ENCODE measurements around the gene ST6GALNAC1.

ST6GALNAC1 gene

DNA sequence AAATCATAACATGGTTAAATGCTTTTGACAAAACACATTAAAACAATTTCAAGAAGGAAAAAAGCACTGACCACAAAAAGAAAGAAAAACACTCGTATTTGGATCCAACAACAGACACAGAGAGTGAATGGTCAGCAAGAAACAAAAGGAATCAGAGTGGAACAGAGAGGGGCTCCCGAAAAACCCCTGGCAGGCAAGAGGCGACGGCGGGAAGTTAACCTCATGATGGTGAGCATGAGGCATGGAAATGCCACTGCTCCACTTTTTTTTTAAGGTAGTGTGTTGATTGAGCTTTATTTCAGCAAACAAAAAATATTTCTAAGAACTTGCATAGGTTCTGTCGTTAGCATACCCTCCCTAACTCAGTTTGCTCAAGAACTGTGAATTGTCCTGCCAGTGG lies 32.1 kb upstream of the ST6GALNAC1 start:
- no peak for DNase-seq

DNA sequence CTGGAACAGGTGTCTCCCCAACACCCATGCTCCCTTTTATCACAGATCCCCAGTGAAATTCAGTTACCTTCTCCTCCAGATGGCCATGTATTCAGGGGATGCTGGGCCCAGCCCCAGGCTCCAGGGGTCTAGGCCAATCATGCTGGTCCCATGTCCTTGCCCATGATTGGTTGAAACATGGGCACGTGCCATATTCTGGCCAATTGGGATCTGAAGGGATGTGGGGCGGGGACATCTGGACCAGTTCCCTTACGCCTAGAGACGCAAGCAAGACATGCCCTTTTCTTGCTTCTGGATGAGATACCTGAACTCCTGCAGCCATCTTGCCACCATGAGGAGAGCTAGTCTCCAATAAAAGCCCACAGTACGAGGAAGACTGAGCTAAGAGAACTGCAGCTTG lies 31.0 kb upstream of the ST6GALNAC1 start:
- DNase-seq, result no peak

DNA sequence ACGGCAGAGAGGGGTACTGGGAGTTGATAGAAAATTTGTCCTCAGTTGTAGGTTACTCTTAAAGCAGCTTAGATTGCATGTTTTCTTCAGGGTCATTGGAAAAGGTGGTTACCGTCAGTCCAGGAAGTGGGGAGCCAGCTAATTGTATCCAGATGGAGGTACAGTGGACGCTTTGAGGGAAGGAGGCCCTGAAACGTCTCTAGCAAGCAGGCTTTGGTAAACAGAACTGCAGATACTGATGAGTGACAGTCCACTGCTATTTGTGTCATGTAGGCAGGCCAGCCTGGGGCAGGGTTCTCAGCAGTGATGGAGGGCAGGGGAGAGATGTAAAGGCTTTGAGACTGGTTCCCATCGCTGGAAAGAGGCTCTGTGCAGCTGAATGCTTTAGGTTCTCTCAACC lies 30.2 kb upstream of the ST6GALNAC1 start:
- no peak for DNase-seq

DNA sequence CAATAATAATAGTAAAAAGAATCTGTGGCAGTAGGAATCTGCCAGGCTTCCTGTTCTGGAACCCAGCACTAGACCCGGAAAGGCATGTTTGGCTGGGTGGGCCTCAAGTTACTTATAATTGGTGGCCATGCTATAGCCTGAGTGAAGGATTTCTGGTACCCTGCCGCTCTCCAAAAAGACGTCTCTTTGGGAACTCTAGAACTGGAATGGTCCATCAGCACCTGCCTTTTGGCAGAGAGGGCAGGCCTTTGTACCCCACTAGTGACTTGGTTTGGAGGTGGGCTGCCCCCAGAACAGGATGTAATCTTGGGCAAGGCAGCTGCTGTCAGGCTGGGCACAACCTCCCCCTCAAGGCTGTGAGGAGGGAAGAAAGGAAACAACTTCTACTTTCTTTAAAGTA lies 29.3 kb upstream of the ST6GALNAC1 start:
- no peak for DNase-seq

DNA sequence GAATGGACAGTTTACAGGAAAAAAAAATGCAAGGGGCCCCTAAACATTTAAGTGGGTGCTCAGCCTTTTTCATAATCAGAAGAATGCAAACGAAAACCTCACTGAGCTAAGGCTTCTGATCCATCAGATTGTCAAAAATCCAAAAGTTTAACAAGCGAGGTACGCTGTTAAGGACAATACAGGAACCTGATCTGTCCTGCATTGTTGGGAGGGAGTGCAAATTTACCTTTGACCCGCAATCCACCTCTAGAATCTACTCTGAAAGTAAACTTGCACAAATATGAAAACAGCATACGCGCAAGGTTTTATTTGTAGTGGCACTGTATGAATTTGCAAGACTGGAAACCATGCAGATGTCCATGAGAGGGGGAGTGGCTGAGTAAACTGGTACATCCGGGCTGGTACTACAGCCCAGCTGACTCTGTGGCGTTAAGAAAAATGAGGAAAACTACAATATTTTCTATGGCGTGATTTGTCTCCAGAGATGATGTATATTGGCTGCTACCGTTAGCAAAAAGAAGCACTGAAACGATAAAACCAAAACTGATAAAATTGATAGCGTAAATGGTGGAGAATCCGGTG lies 28.8 kb upstream of the ST6GALNAC1 start:
- no peak for DNase-seq

DNA sequence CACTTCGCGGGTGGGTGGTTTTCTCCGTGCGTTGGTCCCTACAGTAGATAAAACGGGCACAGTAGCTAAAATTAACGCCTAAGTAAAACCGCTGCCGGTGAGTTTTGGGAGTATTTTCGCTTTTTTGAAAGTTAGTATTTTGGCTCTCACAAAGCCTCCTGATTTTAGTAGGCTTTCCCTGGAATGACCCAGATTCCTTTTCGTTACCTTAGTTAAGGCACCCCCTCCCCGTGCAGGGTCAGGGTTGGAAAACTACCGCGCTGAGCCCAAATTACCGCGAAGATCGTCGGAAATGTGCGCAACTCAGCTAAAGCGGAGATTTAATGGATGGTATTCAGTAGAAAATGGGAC lies 28.3 kb upstream of the ST6GALNAC1 start:
- no peak for DNase-seq

DNA sequence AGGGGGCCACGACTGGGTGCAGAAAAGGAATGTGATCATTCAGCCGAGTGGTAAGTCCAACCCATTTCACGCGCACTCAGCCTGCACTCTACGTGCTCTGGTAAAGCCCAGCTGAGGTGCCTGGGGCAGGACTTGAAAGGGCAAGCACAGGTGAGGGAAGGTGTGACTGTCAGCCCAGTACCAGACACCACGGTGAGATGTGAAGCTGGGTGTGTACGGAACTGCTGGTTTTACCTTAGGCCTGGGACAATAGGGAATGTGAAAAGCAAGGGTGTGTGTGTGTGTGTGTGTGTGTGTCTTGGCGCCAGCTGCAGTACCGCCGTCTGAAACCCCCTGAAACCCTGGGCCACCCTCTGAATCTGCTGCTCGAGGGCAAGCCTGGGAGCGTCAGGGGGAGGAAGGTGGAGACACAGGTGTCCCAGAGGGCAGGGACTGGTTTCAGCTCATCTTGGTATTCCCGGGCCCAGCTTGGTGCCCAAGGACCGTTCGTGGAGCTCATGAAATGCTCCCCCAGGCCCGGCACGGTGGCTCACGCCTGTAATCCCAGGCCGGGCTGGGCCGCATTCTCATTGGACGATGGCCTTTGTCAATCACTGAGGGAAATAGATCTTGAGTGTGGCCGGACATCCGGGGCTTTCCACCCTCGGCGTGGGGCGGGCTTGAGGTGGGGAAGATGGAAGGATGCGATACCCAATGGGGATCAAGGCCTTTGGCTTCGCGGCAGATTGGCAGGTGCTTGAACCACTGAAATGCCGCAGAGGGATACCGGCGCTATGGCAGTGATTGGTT lies 27.8 kb upstream of the ST6GALNAC1 start:
- DNase-seq, result peak; percentile 97 to 98

DNA sequence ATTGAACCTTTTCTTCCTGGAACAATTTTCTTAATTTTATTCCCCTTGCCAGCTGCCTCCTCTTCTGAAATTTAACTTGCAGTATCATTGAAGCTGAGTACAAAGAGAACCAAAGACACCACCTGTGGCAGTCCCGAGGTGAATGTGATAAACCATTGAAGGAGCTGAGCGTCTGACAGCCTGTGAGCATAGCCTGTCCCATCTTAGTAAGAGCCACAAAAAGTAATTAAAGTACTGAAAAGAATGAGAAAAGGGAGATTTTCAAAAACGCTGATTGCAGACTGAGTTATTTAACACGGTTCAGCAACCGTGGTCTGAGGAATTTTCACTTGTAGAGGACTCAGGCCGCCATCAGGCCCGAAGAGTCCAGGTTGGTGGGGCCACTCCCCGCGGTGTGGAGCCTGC lies 27.2 kb upstream of the ST6GALNAC1 start:
- no peak for DNase-seq

DNA sequence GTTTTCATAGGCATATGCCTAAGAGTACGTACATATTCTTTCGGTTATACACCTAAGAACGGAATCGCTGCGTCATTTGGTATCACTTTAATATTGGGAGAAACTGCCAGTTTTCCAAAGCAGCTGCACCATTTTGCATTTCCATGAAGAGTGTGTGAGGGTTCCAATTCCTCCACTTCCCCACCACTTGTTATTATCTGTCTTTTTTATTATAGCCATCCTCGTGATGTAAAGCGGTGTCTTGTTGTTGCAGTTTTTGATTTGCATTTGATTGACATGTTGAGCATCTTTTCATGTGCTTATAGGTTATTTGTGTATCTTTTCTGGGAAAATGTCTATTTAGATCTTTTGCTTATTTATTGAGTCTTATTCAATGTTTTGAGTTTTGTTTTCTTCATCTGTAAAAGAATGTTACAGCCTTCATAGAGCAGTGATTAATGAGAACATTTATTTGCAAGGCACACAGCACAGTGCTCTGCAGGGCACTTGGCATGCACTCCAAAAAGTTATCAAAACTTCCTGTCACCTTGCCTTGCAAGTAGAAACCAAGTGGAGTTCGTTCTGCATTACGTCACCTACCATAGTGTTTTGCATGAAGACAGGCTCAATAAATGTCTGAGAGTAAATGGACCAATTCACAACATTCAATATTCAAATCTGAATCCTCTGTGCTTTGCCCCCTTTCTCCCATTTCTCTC lies 26.6 kb upstream of the ST6GALNAC1 start:
- DNase-seq, result no peak

DNA sequence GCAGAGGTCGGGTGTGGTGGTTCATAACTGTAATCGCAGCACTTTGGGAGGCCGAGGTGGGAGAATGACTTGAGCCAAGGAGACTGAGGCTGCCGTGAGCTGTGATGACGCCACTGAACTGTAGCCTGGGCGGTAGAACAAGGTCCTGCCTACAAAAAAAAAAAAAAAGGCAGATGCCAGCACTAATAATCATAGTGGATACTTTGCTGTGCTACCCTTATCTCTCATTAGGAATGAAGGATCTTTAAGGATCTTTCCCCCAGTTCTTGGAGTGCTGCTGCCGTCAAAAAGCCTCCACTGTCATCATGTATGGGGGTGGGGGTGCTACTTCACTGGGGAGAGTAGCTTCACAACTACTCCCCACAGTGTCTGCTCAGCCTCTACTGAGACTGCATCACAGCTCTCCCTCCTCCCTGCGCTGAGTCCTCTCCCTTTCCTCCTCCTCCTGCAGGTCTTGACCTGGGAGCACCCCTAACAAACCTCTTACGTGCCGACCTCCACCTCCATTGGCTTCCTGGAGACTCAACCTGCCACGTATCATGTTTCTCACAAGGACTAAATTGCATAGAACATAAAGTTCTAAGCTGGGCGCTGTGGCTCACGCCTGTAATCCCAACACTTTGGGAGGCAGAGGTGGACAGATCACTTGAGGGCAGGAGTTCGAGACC lies 24.4 kb upstream of the ST6GALNAC1 start:
- no peak for DNase-seq

DNA sequence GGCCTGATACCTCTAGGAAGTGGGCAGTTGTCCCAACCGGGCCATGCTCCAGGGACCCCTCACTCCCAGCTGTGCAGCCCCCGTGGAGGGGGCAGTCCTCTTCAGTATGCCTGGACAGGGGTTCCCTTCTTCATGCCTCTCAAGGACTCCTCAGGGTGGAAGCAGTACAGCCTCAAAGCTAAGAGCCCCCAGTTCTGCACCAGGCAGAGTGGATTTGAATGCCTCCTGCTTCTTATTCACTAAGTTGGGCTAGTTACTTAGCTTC lies 23.9 kb upstream of the ST6GALNAC1 start:
- DNase-seq, result no peak

DNA sequence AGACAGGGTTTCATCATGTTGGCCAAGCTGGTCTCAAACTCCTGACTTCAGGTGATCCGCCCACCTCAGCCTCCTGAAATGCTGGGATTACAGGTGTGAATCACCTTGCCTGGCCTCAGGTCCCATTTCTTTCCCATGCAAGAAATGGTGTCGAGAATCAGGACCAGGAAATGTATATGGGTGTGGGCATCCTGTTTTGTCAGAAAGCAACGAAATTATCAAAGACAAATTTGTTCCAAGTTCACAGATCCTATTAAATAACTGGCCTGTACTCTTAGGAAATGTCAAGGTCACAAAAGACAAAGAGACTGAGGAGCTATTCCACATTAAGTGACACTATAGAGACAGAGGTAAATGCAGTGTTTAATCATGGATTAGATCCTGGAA lies 17.1 kb upstream of the ST6GALNAC1 start:
- DNase-seq, result no peak

DNA sequence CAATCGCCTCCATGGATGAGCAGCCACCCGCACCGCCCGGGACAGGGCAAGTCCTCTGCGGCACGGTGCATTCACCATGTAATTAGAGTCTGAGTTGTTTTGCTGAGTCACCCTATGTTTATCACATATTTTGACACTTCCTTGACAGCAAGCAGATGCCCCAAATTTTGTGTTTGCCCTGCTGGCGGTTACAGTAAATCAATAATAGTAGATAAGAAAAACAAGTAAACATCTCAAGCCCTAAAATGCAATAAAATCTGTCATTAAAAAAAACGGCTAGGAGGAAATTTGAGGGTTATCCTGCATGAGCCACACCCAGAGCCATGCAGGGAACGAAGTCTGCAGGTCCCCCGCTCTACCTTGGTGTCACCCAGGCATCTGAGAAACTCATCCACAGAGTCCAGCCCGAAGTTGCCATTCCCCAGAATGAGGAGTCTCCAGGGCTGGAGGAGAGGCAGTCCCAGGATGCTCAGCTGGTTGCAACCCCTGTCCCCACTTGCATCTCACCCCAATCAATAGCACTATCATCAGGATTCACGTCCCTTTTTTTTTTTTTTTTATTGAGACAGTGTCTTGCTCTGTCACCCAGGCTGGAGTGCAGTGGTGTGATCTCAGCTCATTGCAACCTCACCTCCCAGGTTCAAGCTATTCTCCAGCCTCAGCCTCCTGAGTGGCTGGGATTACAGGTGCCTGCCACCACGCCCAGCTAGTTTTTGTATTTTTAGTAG lies 16.5 kb upstream of the ST6GALNAC1 start:
- DNase-seq, result no peak

DNA sequence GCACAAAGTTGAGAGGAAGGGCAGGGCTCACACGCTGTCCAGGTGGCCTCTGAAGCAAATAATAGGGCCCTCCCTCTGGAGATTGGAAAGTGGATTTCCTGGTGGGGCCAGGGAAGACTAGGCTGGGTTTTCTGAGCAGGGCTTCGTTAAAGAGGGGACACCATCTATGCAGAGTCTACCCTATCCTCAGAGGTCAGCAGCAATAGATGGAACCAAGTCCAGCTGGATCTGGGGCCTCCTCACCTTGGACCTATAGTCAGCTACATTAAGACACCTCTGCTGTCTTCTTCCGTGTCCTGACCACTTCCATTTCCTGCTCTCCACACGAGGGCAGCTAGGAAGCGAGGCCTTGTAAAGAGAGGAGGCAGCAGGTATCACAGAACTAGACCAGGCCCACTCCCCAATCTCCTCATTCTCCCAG lies 14.7 kb upstream of the ST6GALNAC1 start:
- no peak for DNase-seq

DNA sequence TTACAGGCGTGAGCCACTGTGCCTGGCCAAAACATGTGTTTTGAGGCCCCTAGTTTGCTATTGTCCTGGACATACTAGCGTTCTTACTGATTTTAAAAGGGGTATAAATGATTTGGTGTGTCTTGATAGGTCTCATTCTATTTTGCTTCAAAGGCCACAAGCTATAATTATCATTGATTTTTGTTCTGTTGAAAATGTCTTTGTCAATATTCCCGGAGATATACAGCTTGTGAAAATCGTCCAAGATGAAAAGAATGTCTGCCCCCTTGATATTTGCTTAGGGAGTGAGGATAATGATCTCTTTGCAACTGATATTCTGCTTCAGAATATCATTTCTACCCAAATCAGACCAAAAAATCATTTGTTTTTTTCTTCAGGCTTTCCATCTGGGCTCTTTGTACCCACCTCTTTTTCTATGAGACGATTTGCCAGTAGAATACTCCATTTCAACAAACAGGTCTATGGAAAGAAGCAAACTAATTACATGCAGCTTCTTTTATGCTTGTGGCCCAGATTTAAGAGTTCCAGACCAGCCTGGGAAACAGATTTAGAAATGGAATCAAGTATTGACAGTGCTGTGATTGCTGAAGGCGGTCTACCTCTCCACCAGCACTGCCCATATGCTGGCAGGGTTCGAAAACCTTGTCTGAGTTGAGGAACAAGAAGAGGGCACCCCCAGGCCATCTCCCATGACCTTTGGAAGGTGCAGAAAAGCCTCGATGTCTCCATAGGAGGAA lies 14.1 kb upstream of the ST6GALNAC1 start:
- DNase-seq, result no peak

DNA sequence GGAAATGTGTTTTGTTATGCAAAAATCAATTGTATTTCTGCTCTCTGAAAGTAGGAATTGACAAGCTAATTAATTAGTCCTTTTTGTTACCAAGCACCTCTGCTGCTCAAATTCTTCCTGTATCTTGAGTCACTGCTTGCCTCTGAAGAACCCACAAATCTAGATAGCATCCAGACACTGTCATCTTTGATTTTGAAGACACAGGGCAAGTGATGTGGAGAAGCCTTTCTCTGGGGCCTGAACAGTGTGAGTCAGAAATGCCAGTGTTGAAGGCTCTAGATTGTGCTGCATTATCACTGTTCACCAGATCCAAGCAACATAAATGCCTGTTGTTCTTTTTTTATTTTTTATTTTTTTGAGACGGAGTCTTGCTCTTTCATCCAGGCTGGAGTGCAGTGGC lies 10.9 kb upstream of the ST6GALNAC1 start:
- DNase-seq, result no peak

DNA sequence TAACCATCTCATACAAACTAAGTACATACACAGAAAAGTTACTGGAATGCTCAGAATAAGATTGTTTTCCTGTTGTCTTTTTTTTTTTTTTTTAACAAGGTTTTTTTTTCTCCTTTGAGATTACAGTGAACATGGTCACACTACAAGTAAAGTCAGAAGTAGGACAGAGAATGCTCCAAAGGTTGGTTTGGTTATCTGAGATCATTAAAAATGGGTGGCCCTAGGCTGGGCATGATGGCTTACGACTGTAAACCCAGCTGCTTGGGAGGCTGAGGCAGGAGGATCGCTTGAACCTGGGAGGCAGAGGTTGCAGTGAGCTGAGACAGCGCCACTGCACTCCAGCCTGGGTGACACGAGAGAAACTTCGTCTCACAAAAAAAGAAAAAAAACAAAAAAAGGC lies 6.9 kb upstream of the ST6GALNAC1 start:
- DNase-seq, result no peak

DNA sequence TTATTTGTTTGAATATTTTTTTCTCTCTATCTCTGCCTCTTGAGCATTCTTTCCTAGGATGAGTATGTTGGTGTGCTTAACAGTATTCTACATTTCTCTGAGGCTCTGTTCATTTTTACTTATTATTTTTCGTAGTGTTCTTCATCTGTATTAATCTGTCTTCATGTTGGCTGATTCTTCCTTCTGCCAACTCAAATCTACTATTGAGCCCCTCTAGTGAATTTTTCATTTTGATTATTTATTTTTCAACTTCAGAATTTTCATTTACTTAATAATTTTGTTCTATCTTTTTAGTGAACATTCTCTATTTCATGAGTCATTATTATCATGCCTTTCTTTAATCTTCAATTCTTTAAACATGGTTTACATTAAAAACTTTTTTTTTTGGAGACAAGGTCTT lies 3.2 kb upstream of the ST6GALNAC1 start:
- DNase-seq, result no peak

DNA sequence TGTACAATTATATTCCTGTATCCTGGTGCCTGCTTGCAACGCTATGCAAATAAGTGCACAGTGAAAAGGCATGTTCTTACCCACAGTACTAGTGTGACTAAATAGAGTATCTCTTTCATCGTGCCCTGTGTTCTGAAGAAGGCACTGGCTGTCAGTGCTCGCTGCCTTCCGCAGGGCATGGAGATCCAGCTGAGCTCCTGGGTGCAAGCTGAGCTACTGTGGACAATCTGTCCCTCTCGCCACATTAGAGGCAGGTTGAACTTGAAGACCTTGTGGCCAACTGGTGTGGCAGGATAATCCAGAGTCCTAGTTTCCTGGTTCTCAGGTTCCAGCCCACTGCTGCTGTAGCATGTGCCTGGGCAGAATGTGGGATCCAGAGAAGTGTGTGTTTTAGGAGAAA lies 1.9 kb upstream of the ST6GALNAC1 start:
- no peak for DNase-seq

DNA sequence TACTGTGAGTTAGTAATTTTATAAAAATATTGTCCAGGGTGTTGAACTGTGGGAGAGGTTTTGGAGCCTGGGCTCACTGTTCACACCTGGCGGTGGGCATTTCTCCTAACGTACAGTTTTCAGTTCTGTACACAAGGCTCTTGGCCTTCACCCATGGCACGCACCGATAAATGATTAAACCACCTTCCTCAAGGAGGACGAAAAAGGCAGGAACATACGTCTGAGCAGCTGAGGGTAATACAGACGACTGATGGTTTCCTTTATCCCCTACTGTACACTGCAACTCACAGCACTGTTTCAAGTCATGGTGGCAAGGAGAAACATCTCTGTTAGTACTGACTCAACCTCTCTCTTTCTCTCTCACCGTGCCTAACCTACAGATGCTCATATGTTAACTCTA lies 1.4 kb upstream of the ST6GALNAC1 start:
- no peak for DNase-seq

DNA sequence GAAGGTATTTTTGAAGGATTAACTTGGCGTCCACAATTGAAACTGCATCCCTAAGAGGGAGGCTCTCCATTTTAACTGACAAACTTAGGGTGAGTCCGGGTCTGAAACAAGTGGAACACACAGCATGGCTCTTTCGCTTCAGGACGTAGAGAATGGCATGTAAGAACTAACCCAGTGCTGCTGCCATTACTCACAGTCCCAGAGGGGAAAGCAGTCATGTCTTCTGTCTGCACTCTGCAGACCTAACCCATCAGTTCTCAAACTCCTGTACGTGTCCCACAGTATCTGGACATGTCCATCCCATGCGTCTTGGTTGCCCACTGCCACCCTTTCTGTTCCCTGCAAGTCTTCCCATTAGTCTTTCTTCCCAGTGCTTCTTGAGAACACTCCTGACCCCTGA lies 563 bp downstream of the ST6GALNAC1 start:
- DNase-seq, result no peak

DNA sequence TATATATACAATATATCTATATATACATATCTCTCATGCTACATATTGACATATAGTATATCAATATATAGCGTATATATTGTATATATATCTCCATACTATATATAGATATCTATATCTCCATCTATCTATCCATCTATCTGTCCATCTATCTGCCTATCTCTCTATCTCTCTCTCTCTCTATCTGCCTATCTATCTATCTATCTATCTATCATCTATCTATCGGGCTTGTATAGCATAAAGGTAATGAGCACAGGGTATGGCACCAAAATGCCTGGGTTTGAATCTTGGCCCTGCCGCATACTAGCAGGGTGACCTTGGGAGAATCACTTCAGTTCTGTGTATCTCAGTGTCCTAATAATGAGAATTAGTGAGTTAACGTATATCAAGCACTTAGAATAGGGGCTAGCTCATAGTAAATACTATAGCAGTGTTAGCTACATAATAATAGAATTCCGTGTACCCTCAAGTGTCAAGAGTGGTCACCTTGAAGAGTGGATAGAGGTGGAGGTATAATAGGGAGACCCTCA lies 1.5 kb downstream of the ST6GALNAC1 start:
- no peak for DNase-seq

DNA sequence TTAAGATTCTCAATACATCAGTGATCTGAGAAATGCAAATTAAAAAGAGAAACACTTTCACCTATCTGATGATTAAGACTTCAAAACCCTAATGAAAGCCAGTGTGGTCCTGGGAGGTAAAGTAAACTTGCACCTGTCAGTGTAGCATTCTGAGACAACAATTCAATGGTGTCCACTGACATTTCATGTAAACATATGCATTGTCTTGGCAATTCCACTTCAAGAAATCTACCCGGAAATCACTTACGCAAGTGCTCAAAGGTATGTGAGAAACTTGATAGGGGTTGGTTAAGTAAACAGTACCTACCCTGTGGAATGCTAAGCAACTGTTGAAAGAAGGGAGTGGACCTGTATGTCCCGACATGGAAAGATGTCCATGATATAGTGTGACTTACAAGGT lies 2.1 kb downstream of the ST6GALNAC1 start:
- DNase-seq, result no peak

Measured in NCI-H187 (cell line).